Mammary epithelial cell (primary cell): ENCODE measurements around the gene FBXL16.

Source experiments
- CTCF ChIP-seq, 2 donors: IDR thresholded peaks in 1 of 2; conservative IDR thresholded peaks in 1 of 2; 2 replicates each; pipeline ENCODE4 v1.5.1; 2011 to 2012; ENCODE audit warnings: inconsistent platforms in 2 of 2, low read length in 2 of 2, mild to moderate bottlenecking in 2 of 2, control low read depth in 1 of 2, low read depth in 1 of 2; ENCODE audit not compliant: insufficient read depth in 1 of 2; ENCODE audit errors: extremely low read depth in 1 of 2
- EZH2 ChIP-seq: IDR thresholded peaks from 2 replicates; pipeline ENCODE4 v1.6.1; 2012; ENCODE audit warnings: low read length, inconsistent platforms, borderline replicate concordance

- TF ChIP-seq CTCF (conservative IDR thresholded peaks at IDR 0.05 in 1 of 2, IDR thresholded peaks at IDR 0.05 in 1 of 2; ENCODE audit: extremely low read depth in 1 of 2, insufficient read depth in 1 of 2, low read depth in 1 of 2, low read length in 2 of 2) = peak in 1 of 2 donors; percentile 32
- no peak for TF ChIP-seq EZH2
Measured at GRCh38 chr16:680967-681745, 24.4 kb downstream of the FBXL16 start.
